ENCODE data around the gene OR6S1.
"Not testable (repeated sequence)": the region's sequence is repeated elsewhere in the genome, so short reads cannot be mapped to it uniquely, and the experiment has no call there.

Gene OR6S1

DNA sequence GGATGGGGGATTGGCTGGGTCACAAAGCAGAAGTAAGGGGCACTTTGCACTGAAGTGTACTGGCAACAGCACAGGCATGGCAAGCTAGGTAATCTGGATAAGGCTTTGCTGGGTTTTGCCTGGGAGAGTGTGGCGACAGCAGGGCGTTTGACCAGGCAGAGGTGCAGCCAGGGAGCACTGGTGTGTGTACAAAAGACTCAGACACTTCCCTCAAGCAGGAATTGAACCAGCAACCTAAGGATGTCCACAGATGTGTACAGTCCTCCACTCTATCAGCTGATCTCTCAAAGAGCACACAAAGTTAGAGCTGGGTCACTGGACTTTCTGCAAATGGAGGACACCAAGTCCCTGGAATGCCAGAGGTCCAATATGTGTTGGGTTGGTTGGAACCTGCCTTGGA, 27.5 kb upstream of the OR6S1 start:
- DNase-seq (ENCODE audit: low read depth in 2 of 2), result no peak

DNA sequence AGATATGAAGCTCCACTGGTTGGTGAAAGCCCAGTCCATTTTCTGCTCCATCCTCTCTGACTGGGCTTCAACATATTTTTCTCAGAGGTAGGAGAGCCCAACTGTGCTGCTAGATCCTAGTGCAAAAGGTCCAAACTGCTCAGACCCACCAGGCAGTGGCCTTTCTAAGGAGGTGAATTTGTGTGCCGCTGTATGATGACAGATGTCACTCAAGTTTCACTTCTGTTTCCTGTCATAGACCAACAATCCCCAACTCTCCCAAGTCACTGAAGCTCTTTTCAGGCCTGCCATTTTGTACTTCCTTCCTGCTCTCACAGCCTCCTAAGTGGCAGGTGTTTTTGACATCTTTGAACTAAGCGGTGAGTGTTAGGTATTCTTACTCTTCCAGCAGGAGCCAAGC, 26.5 kb upstream of the OR6S1 start:
- no peak for DNase-seq (ENCODE audit: low read depth in 2 of 2)

DNA sequence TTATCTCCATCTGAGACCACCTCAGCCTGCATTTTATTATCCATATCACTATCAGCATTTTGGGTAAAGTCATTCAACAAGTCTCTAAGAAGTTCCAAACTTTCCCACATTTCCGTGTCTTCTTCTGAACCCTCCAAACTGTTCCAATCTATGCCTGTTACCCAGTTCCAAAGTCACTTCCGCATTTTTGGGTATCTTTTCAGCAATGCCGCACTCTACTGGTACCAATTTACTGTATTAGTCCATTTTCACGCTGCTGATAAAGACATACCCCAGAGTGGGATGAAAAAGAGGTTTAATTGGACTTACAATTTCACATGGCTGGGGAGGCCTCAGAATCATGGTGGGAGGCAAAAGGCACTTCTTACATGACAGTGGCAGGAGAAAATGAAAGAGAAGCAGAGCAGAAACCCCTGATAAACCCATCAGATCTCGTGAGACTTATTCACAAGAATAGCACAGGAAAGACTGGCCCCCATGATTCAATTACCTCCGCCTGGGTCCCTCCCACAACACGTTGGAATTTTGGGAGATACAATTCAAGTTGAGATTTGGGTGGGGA, 25.0 kb upstream of the OR6S1 start:
- DNase-seq (ENCODE audit: low read depth in 2 of 2), result not testable (repeated sequence)

DNA sequence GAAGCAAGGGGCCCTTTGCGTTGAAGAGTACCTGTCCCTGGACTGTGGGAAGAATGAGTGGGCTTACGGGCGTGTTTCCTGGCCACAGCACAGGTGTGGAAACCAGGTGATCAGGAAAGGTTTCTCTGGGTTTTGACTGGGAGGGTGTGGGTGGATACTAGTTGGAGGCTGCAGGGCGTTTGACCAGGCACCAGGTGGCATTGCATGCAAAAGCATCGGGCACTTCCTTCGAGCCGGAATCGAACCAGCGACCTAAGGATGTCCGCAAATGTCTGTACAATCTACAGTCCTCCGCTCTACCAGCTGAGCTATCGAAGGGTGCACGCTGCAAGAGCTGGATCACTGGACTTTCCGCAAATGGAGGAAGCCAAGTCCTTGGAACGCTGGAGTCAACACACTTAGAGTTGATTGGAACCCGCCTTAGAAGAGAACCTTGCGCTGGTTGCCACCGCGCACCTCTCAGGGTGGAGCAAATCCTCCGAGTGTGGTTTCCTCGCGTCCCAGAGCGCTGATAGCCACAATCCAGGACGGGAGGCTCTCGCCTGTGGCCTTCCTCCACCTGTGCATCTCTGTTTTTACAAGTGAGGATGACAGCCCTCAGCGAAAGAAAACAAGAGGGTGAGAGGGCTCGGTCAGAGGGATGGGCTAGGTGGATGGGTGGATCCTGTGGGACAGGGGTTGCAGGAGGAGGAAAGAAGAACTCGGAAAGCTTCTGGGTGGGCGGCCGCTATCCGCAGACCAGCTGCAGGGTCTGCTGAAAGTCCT, 21.7 kb upstream of the OR6S1 start:
- peak; percentile 62 to 68 for DNase-seq (ENCODE audit: low read depth in 2 of 2)

DNA sequence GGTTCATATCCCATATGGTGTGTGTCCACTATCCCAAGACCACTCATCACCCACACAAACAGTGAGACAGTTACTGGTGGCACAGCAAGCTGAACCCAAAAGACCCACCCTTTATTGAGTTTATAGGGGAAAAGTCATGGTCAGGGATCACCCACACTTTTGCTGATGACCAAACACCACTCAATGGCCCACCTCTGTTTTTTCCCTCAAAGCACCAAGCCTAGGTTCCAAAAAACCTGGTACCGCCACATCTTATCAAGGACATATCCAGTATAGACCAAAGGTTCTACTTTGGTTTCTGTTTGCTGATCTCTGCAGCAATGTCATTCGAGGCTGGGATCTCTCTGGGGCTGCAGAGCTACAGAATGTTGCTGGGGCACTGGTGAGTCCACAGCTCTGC, 19.7 kb upstream of the OR6S1 start:
- DNase-seq (ENCODE audit: low read depth in 2 of 2), result no peak

DNA sequence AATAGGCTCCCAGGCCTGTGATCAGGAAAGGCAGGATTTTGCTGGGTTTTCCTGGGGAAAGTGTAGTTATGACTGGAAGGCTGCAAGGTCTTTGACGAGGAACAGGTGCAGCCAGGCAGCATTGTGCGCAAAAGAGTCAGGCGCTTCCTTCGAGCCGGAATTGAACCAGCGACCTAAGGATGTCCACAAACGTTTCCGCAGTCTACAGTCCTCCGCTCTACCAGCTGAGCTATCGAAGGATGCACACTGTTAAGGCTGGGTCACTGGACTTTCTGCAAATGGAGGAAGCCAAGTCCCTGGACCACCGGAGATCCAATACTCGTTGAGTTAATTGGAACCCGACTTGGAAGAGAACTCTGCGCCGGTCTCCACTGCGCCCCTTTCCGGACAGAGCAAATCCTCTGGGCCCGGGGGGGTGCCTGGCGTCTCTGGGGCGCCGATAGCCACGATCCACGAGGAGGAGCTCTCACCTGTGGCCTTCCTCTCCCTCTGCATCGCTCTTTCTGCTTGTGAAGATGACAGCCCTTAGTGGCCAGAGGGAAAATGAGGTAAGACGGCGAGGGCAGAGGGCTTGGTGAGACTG, 18.4 kb upstream of the OR6S1 start:
- no peak for DNase-seq (ENCODE audit: low read depth in 2 of 2)

DNA sequence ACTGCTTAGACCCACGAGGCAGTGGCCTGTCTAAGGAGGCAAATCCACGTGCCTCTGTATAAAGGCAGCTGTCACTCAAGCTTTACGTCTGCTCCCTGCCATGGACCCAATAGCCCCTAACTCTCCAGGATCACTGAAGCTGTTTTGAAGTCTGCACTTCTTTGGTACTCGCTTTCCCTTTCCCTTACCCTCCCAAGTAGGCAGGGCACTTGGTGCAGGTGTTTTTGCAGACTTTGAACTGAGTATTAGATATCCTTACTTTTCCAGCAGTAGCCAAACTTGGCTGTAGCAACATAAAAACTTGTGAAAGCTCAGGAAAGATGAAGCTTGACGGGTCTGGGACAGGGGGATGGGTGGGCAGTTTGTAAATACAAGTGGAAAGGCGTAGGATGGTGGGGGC, 17.8 kb upstream of the OR6S1 start:
- DNase-seq (ENCODE audit: low read depth in 2 of 2), result no peak

DNA sequence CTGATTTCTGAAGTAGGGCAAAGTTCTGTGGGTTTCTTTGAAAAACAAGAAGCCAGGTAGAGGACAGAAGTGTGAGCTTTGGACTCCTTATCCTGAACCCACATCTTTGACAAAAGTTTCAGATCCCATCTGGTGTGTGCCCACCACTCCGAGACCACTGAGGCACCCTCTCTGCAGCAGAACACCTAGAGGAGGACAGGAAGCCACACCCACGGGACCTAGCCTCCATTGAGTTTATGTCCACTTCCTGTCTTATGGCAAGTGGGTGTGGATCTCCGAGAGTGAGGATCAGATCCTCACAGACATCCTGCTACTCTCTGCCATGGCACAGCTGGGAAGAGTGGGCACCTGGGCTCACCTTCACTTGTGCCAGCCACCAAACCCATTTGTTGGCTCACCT, 16.8 kb upstream of the OR6S1 start:
- DNase-seq (ENCODE audit: low read depth in 2 of 2), result no peak

DNA sequence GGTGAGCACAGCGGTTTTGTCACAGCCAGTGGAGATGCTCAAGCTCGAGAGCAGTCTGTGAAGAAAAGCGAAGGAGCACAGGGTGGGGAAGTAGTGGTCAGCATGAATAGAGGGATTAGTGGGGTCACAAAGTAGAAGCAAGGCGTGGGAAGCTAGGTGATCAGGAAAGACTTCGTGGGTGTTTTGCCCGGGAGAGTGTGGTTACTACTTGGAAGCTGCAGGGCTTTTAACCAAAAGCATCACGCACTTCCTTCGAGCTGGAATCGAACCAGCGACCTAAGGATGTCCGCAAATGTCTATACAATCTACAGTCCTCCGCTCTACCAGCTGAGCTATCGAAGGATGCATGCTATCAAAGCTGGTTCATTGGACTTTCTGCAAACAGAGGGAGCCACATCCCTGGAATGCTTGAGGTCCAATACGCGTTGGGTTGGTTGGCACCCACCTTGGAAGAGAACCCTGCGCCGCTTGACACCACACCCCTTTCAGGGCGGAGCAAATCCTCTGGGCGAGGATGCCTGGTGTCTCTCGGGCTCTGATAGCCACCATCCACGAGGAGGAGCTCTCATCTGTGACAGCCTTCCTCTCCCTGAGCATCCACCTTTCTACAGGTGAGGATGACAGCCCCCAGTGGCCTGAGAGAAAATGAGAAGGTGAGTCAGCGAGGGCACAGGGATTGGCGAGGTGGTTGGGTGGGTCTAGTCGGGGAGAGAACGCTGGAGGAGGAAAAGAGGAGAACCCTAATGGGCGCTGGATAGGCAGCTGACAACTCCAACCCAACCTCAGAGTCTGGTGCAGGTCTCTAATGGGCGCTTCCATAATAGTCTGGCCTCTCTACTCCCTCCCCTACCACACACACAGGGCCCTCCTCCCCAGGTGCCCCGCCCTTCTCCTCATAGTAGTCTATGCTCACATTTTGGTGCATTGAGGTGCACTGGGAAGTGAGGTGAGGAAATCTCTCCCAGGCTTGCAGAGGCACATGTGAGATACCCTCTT, 16.0 kb upstream of the OR6S1 start:
- no peak for DNase-seq (ENCODE audit: low read depth in 2 of 2)

DNA sequence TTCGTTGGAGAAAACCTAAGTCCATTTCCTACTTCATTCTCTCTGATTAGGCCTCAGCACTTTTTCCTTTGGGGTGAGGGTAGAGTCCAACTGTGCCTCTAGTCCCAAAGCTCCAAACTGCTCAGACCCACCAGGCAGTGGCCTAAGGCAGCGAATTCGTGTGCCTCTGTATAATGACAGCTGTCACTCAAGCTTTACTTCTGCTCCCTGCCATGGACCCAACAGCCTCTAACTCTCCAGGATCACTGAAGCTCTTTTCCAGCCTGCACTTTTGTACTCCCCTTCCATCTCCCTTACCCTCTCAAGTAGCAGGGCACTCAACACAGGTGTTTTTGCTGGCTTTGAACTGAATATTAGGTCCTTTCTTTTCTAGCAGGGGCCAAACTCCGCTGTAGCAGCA, 14.8 kb upstream of the OR6S1 start:
- DNase-seq (ENCODE audit: low read depth in 2 of 2), result no peak

DNA sequence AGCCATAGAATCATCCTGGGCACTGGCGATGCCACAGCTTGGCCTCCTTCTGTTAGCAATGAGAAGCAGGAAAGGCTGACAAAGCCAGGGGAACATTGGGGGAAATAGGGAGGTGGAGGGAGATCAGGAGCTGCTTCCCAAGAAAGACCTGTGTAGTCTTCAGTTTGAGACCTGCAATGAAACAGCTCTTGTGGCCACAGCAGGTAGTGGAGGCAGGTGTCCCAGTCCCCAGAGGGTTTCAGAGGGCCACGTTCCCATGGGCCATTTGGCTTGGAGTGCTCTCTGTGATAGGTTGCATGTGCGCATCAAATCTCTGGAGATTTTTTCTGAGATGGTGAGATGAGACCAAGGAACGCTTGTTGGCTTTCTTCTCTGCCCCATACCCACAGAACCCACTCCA, 14.4 kb upstream of the OR6S1 start:
- no peak for DNase-seq (ENCODE audit: low read depth in 2 of 2)

DNA sequence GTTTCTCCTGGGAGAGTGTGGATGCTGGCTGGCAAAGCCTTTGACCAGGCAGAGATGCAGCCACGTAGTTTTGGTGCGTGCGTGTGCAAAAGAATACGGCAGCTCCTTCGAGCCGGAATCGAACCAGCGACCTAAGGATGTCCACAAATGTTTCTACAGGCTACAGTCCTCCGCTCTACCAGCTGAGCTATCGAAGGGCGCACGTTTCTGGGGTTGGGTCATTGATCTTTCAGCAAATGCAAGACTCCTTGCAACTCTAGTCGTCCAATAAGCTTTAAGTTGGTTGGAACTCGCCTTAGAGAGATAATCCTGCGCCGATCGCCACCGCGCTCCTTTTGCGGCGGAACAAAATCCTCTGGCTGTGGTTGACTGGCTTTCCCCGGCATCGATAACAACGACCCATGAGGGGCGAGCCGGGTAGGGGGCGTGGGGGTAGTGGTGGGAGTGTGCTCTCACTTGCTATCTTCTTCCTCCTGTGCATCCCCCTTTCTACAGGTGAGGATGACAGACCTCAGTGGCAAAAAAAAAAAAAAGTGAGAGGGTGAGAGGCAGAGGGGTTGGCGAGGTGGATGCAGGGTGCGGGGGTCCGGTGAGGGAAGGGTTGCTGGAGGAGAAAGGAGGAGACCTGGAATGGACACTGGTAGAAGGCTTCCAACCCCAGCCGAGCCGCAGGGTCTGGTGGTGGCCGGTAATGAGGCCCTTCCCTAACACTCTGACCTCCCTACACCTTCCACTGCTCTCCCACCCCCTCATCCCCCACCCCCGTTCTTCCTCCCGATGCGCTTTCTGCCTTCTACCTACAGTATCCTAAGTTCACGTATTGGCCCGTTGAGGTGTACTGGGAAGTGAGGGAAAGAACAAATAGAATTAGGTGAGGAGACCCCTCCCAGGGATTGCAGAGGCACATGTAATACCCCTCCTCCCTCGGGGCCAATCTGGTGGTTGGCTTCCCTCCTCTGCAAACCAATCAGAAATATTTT, 11.8 kb upstream of the OR6S1 start:
- peak in 1 of 2 donors; percentile 41 for DNase-seq (ENCODE audit: low read depth in 2 of 2)

DNA sequence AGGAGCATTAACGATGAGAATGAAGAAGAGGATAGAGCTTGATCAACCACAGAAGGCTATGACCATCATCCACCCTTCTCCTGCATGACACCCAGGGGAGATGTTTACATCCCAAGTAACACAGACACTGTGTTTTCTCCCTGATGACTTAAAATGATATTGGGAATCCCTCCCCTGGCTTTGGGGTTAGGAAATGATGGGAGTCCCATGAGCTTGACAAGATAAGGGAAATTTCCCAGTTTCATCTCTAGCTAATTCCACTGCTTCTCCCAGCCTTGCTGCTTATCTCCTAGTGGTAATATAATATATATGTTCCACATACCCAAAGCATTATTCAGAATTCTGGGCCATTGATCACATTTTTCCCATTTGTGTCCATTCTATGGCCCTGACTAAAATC, 4.0 kb upstream of the OR6S1 start:
- DNase-seq (ENCODE audit: low read depth in 2 of 2), result no peak

DNA sequence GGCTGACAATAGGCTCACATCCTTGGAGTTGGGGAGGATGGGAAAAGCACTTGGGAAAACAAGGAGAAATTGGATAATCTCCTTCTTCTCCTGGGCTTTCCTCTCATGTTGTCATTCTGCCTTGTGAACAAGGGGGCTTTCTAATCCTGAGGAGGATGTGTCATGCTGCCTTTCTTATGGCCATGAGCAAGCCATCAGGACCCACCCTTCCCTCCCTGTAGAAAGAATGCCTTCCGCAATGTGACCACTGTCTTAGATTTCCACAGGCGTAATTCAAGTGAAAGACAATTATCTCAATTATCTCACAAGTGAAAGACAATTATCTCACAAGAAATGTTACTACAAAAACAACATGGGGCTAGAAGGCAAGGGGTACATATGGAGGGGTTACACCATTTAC, 3.0 kb upstream of the OR6S1 start:
- DNase-seq (ENCODE audit: low read depth in 2 of 2), result no peak

DNA sequence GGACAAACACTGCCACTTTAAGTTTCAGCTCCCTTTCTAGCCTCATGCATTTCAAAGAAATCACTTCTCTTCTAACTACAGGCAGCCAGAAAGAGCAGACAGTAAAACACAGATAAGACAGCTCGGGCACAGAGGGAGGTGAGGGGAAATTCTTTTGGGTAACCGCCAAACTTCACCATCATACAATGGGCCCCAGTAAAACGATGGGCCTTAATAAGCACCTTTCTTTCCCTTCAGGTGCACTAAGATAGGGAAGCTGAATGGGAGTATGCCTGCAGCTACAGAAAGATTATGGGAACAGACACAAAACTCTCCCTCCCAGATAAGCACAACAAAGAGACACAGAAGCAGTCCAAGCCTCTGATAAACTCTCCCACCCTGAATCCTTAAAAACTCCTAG, 1.3 kb upstream of the OR6S1 start:
- DNase-seq (ENCODE audit: low read depth in 2 of 2), result not testable (repeated sequence)

DNA sequence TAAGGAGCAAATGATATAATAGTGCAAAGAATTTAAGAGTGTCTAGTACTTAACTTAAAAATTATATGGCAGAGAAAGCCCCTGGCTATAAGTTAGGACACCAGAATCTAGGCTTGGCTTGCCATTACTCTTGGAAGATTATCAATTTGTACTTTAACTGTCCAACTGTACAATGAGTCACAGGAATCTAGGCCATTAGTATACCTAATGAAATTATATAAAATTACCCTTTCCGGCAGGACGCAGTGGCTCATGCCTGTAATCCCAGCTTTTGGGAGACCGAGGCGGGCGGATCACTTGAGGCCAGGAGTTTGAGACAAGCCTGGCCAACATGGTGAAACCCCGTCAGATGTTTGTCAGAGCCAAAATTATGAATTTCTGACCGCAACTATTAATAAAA, 691 bp upstream of the OR6S1 start:
- DNase-seq (ENCODE audit: low read depth in 2 of 2), result no peak

DNA sequence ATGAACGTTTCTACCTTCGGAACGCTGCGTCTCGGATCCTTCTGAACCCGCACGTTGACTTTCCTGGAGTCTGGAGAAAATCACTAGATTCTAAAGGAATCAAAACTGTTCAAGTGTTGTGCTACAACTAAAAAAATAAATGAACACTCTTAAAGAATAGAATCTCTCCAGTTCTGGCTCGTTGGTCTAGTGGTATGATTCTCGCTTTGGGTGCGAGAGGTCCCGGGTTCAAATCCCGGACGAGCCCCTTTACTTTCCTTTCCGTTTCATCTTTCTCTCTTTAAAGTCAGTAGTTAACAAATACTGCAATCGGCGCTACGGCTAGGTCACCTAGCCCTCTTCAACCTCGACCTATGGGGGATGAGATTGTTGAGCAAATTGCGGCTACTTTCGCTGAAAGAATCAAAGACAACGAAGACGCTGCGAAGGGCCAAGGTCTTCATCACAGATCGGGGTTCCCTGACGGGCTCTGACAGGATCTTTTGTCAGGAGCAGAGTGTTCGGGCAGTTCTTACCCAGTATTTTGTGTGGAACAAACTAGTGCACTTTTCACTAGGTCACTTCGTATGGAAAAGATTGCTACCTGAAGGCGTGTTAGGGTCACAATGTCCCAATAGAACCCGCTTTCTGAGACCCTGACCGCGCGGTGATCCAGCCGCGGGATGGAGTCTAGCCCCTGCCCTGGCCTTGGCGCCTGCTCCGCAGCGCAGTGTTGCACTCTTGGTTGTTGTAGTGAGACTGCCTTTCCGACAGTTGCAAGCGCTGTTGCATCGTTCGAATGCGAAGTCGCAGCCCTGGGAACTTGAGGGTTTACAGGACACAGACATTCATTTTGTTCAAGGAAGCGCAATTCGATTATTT, 8.4 kb downstream of the OR6S1 start:
- peak; percentile 52 to 56 for DNase-seq (ENCODE audit: low read depth in 2 of 2)

DNA sequence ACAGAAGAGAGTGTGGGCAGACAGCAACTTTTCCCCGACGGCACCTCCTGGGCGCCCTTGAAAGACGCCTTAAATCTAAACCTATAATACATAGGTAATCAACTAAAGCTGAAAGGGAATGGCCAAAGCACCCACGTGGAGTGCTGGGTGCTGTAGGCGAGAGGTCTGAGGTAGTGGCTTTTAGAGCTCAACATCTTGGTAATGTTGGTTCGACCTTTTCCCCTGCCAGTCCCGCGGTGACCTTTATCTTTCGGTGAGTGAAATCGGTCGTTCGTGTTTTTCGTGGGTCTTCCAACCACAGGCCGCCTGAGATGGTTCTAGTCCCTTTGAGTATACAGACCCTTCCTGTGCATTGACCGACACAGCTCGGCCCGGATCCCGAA, 9.1 kb downstream of the OR6S1 start:
- DNase-seq (ENCODE audit: low read depth in 2 of 2), result no peak

DNA sequence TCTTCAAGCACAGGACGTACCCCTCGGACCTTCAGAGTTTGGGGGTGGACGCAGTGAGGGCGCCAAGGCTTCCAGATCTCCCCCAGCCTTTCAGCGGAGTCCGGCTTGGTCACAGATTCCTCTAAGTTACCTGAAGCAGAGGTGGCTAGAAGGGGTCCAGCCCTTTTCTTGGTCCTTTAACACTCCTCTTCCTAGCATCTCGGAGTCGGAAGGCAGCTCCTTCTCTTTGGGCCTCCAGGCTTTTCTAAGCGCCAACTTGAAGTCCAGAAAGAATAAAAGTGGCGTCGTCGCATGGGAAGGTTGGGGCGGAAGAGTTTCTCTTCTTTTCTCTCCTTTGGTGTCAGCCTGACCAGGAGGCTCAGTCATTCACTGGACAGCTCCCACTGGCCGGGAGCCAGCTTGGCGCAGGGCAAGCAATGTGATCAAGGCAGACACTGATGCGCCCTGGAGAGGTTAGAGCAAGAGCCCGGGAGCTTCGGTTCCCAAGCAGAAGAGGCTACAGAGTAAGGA, 9.6 kb downstream of the OR6S1 start:
- no peak for DNase-seq (ENCODE audit: low read depth in 2 of 2)

Data from stimulated activated CD4-positive, alpha-beta T cell treated with anti-CD3 and anti-CD28 coated beads, Interleukin-1b, Interleukin-23, amount 100 ng/mL, for 4 hours (primary cell).